Body of pancreas (tissue), 4 donors: ENCODE data around the gene HSPG2.

Experiments used
- CTCF ChIP-seq, 7 experiments: fragments of 450-650 bp in 4 of 7; fragments of 200-600 bp in 3 of 7; sonication (generic) in 3 of 7; IDR thresholded peaks; one replicate each; pipeline ENCODE4 v1.5.1; 2016 to 2019; ENCODE audit warnings: antibody characterized with exemption in 7 of 7
- POLR2A ChIP-seq, 3 donors: fragments of 450-650 bp; IDR thresholded peaks; one replicate each; pipeline ENCODE4 v1.6.1; 2016; ENCODE audit warnings: antibody characterized with exemption in 3 of 3, mild to moderate bottlenecking in 2 of 3

- peak; percentile 47 to 80 (median 52) for TF ChIP-seq CTCF (IDR thresholded peaks at IDR 0.05)
- no peak for TF ChIP-seq POLR2A (IDR thresholded peaks at IDR 0.05)
Observed at GRCh38 chr1:21814241-21814918, 122.7 kb downstream of the HSPG2 start.
